Cardiac fibroblast (primary cell): ENCODE results near the gene GYG1.
"Not testable (repeated sequence)": the region's sequence is repeated elsewhere in the genome, so short reads cannot be mapped to it uniquely, and the experiment has no call there.

Experiments used
- DNase-seq, 2 donors: peaks; one replicate each; pipeline versions ENCODE4 v3.0.0 to v3.0.0-alpha.2; 2010; ENCODE audit warnings: low read depth in 2 of 2
- H3K4me3 ChIP-seq, 2 donors: replicated peaks in 1 of 2; 1 replicate in 1 of 2; 2 replicates in 1 of 2; pipeline ENCODE4 v1.5.1; 2011; ENCODE audit warnings: low read depth in 2 of 2, low read length in 2 of 2, mild to moderate bottlenecking in 2 of 2, moderate library complexity in 1 of 2
- CTCF ChIP-seq: IDR thresholded peaks from one replicate; pipeline ENCODE4 v1.5.1; 2011; ENCODE audit warnings: low read depth, mild to moderate bottlenecking, low read length, inconsistent platforms

GYG1 gene

GRCh38 chr3:148968321-148968720 lies 23.0 kb upstream of the GYG1 start:
- TF ChIP-seq CTCF: no peak
- H3K4me3 ChIP-seq: no peak overlapping the region
- no peak for DNase-seq

- TF ChIP-seq CTCF: no peak
- H3K4me3 ChIP-seq: no peak overlapping the region
- DNase-seq: no peak
These were observed 21.1 kb upstream of the GYG1 start for GRCh38 chr3:148970271-148970670.

- no peak overlapping the region for H3K4me3 ChIP-seq
- peak; percentile 55 to 91 for DNase-seq
- TF ChIP-seq CTCF: no peak
These were observed 19.8 kb upstream of the GYG1 start for GRCh38 chr3:148971401-148972163.

GRCh38 chr3:148974726-148975125 lies 16.6 kb upstream of the GYG1 start:
- no peak overlapping the region for H3K4me3 ChIP-seq
- DNase-seq: peak in 1 of 2 donors; percentile 13
- no peak for TF ChIP-seq CTCF

GRCh38 chr3:148975248-148975647 lies 16.1 kb upstream of the GYG1 start:
- DNase-seq: peak in 1 of 2 donors; percentile 18
- H3K4me3 ChIP-seq: no peak overlapping the region
- peak; percentile 3 for TF ChIP-seq CTCF

- no peak overlapping the region for H3K4me3 ChIP-seq
- DNase-seq: no peak
- no peak for TF ChIP-seq CTCF
These were observed 15.6 kb upstream of the GYG1 start for GRCh38 chr3:148975696-148976095.

GRCh38 chr3:148981273-148981672 lies 10.1 kb upstream of the GYG1 start:
- no peak overlapping the region for H3K4me3 ChIP-seq
- TF ChIP-seq CTCF: no peak
- no peak for DNase-seq

- not testable (repeated sequence) for H3K4me3 ChIP-seq, DNase-seq
These were observed 3.8 kb upstream of the GYG1 start for GRCh38 chr3:148987551-148987950.
